B cell (primary cell): Measurements from ENCODE around the gene LCN15.

Experiments
- CTCF ChIP-seq: fragments of 200-600 bp; IDR thresholded peaks from one replicate; pipeline ENCODE4 v1.8.0; 2022; ENCODE audit warnings: antibody characterized with exemption, mild to moderate bottlenecking
- EZH2 ChIP-seq: IDR thresholded peaks from 2 replicates; pipeline ENCODE4 v1.6.1; 2012; ENCODE audit warnings: borderline replicate concordance, low read depth, mild to moderate bottlenecking, moderate library complexity, low read length; ENCODE audit not compliant: insufficient read depth, poor library complexity, severe bottlenecking

GRCh38 chr9:136796238-136796774 lies 32.0 kb upstream of the LCN15 start, which contains the start of gene CCDC183:
- TF ChIP-seq CTCF (no peak), EZH2 (no peak)
